Measurements from ENCODE around the gene FGF8.

The FGF8 gene

DNA sequence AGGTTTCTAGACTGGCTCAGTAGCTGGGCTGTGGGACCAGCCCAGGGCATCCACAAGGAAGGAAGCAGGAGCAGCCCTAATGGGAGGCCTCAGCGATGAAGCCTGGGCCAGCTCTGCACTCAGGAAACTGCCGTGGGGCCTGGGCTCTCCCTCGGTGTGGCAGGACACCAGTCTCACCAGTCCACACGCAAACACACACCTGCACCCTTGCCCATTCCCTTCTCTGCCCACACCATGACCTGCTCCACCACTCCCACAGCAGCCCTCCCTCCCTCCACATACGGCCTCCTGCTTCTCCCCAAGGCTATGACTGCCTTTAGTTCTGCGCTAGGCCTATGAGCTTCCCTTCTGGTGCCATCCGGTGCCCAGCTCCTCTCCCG, 7.1 kb downstream of the FGF8 start:
- no peak for DNase-seq (ENCODE audit: low read depth)

DNA sequence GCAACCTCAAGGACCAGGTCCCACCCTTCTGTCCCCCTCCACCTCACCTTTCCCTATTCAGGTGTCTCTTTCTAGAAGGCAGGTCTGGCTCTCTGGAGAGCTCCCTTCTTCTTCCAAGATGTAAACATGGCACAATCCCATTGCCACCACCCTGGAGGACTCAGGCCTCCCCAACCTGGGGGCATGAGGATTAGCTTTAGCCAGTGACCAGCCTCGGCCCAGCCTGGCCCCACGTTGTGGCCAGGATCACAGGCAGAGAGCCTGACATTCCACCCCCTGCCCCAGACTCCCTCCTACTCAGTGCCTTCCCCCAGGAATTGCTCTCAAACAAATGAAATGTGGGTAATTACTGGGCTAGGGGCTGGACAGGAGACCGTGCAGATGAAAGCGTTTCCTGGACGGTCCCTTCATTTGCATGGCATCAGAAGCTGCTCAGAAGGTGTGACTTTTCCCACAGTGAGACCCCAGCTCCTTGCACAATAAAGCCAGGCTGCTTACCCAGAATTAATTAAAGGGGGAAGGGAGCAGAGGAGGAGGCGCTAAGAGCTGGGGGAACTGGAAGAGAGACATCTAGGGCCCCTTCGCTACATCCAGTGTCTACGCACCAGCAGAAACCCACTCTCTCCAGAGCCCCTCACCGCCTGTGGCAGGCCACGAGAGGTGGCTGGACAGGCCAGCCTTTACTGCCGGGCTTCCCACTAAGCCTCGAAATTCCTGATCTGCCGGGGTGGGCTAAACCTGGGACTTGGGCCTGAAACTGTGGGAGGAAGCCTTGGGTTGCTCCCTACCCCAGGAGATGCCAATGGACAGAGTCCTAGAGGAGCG, 7.7 kb downstream of the FGF8 start:
- no peak for DNase-seq (ENCODE audit: low read depth)

DNA sequence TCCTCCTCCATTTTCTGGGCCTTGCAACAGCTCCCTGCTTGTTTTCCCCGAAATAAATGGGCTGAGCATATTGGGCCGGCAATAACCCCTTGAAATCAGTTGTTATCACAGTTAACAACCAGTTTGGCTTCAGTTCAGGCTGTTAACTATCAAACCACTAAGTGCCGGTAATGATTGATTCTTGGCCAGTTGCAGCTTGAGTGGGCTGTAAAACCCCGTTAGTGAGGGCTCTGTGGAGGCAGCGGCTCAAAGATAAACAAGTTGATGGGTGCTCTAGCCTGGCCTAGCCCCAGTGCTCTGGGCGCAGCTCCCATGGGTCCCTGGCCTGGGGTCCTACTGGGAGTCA, 8.3 kb downstream of the FGF8 start:
- no peak for DNase-seq (ENCODE audit: low read depth)

DNA sequence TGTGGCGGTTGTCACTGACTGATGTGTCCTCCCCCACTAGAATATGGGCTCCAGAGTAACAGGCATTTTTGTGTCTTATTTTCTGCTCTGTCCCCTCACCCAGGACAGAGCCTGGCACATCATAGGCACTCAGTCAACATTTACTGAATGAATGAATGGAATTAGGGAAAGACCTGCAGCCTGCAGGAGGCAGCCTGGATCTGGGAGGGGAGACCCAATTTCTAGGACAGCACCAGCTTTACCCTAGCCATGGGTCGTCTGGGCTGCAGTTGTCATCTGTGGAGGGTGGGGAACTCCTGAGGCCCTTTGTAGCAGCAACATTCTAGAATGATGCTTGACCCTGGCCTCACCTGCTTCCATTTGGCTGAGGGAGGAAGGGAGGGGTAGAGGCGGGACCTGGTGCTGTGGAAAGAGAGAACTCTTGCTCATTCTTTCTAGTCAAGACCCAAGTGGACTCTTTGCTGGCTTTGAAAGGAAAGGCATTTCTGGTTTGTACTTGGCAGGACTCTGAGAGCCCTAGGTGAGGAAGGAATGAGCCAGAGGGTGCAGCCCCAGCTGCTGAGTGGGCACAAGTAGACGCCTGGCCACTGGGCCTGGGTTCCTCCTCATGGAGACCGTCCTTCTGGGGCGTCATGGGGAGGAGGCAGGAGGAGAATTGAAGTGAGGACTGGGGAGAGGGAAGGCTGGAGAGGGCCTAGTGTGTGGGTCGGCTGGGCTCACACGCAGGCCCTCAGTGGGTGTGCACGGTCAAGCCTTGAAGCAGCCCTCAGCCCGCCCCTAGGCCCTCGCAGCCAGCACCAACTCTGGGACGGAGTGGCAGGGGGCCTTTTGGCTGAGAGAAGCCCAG, 8.9 kb downstream of the FGF8 start:
- DNase-seq (ENCODE audit: low read depth) = no peak

DNA sequence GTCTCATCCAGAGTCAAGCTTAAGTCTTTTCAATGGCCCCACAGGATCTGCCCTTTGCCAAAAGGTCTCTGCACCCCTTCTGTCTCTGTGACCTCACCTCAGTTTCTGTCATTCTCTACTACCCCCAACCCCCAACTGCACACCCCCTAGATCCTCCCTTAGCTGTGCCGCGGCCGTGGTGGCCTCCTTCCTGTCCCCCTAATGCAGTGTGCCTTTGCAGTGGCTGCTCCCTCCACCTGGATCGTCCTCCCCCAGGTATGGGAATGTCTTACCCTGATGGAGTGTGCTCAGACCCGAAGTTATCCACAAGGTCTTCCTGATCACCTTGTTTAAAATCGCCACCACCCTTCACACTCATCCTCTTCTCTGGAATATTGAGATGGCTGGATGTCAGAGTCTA, 9.6 kb downstream of the FGF8 start:
- DNase-seq (ENCODE audit: low read depth) = no peak

DNA sequence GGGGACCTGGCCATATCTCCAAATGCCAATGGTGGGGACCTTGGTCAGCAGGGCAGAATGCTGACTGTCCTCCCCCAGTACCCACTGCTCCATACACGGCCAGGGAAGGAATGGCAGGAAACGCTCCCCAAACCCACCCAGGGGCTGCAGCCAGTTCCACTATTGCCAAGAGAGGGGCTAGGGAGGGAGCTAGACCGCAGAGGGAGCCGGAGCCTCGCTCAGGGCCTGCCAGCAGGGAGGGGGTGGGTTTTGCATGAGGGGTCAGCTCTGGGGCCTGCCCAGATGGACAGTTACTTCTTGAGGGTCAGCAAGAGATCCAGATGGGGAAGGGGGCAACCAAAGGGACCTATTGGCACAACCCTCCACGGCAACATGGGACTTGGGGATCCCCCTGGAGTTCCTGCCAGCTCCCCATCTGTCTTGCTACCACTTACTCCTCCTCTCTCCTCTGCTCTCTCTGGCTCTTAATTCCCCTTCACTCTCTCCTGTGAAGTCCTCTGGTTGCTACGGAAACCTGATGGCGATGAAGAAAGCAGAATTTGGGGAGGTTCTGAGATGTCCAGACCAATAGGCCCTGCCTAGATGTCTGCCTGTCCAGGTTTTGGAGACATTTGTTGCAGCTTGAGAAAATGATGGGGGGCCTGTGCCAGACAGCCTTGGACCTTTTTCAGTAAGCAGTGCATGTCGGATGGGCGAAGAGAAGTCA, 12.6 kb downstream of the FGF8 start:
- no peak for DNase-seq (ENCODE audit: low read depth)

DNA sequence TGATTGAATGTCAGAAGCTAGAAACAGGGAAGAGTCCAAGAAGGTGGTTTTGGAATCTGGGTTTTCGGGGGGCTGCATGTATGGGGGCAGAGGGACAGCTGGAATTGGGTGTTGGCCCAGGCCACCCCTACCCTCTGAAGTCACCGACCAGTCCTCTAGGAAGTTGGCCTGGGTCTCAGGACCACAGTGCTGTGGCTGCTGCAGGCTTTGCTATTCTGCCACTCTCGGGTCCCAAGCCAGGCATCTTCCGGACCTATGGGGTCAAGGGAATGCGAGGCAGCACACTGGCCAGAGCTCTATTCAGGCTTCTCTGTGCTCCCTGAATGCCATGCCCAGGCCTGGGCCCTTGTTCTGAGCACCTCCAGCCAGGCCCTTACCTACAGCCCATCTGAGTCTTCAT, 13.2 kb downstream of the FGF8 start:
- DNase-seq (ENCODE audit: low read depth) = no peak

DNA sequence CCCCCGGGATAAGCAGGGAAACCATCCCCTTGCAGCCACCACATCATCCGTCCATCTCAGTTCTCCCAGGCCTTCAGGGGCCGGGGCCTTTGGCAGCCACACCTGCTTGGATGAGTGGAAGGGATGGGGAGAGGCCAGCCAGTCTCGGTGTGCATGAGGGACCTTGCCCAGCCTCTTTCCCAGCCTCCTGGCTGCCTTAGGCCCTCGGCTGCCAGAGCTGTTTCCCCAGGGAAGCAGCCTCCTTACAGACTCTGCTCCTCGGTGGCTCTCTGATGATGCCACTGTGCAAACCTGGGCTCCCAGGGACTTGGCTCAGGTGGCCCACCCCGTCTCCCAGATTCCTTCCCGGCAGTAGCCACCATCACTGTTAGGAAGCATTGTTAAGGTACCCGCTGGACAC, 14.7 kb downstream of the FGF8 start:
- no peak for DNase-seq (ENCODE audit: low read depth)

DNA sequence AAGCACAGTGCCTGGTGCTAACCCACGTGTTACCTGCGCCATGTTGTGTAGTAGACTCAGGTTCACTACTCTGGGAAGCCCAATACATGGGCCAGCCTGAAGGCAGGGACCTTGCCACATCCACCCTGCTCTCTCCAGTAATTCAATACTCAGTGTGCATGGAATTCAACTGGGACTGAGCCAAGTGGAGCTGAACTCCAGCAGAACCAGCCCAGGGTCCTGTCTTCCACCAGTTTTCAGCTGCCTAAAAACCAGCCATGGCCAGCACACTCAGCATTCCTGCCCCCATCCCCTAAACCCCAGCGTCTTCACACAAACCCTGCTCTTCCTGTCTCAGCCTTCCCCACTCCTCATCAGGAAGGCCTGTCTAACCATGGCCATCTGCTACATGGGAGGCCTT, 15.4 kb downstream of the FGF8 start:
- no peak for DNase-seq (ENCODE audit: low read depth)

DNA sequence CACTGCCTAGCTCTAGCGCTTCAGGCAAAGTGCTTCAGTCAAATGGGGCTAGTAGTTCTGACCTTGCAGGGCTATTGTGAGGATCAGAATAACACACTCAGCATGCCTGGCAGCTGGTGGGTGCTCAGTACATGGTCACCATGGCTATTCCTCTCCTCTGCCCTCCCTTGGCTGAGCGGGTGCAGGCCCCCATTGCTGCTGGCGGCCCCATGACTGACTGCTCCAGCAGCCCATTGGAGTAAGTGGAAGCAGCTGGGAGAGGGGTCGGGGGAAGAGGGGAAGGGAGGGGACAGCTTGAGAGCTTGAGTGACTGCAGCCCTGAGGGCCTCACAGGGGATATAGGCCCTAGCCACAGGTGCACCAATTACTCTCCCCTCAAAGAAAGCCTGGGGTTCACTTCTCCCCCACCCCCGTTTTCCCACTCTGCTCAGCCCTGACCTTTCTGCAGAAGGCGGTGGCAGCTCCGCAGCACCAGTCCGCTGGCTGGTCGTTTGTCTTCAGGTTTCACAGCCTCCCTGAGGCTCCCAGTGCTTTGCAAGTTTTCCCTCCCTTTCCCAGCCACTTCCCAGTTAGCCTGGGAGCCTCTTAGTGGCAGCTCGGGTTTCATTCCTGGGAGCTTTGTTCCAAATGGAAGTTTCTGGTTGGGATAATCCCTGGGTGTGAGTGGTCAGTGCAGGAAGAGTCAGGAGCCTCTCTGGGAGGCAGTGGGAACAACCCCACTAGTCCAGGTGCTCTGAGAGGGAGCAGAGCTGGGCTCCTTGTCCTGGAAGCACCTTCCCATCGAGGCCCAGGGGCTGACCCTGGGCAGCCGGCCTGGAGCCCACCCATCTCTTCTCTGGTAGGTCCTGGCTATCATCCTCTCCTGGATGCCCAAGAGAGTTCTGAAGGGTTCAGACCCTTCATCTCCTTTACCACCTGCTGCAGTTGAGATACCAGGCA, 16.3 kb downstream of the FGF8 start:
- no peak for DNase-seq (ENCODE audit: low read depth)

DNA sequence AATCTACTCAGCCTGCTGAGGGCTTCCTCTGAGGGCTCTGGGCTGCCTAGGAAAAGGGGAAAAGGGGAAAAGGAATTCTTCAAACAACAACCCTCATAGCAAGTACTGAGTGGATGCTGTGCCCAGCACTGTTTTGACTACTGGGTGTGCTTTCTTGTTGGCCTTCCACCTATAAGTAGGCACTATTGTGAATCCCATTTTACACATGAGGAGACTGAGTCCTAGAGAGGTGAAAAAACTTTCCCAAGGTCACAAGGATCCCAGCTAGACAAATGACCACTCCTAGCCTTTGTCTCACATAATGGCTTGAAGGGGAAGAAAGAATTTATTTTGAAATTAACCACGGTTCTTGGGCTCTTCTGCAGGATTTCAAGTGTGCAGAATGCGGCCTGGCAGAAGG, 17.1 kb downstream of the FGF8 start:
- DNase-seq (ENCODE audit: low read depth) = no peak

DNA sequence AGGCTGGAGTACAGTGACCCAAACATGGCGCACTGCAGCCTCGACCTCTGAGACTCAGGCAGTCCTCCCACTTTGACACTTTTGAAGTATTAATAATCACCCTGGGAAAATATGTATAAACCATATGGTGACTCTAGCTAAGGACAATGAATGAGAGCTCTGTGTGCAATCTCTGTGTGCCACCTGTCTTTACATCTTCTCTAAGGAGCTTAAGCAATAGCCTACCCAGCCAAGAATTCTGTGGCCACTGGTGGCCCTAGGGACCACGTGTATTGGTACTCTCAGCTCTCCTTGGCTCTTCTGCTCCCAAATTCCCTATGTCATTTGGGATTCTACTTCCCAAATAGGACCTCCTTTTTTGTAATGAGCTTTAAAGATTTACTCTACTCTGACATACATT, 23.7 kb downstream of the FGF8 start:
- DNase-seq (ENCODE audit: low read depth) = no peak

DNA sequence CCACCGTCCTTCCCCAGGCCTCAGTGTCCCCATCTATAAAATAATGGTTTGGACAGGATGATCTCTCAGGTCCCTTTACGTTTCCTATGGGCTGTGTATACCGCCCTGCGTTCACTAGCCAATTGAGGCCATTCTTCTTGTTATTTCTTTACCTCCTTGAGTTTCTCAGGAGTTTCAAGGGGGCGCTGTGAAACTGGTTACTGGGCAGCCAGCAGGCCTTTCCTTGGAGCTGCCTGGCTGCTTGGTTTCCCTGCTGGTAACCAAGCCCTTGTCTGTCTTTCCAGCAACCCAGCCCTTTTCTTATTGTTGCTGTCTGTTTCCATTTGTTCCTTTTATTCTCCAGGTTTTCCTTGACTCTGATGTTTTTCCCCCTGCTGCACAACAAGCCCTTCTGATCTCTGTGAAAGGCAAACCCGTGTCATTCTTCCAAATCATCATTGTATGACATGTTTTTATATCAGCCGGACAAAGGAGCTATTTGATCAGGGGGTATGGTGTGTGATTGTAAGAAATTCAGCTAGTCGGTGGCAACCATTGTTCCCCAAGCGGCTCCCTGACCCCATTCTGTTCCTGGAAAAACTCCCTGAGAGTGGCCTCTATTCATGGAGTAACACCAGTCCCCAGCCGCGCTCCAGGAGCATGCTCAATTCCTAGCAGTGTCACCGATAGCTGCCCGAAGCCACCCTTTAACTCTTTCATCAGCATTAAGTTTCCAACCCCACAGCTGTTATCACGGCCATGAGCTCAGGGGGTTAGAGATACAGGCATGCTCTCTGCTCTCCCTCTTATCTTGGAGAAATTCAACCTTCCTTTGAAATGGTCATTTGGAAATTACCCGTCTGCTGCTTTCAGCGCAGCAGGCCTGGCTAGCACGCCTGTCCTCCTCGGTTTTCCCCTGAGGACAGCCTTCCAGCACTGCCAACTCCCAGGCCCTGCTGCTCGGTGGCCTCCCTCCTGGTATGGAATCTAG, 26.6 kb downstream of the FGF8 start:
- no peak for DNase-seq (ENCODE audit: low read depth)

DNA sequence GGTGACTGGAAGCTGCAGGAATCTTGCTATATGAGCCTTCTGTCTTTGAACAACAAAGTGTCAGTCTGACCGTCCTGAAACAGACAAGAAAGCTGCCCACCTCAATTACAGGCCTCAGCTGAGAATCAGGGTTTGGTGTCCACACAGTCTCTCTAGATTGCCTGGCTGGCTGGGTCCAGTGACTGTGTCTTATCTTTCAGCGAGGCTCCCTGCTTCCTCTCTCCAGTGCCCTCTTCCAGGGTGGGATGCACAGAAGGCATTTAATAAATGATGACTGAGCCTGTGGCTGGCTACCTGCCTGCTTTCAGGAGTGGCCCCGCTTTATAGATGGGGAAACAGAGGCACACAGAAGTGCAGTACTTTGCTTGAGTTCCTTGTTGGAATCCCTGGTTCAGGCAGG, 27.4 kb downstream of the FGF8 start:
- no peak for DNase-seq (ENCODE audit: low read depth)

DNA sequence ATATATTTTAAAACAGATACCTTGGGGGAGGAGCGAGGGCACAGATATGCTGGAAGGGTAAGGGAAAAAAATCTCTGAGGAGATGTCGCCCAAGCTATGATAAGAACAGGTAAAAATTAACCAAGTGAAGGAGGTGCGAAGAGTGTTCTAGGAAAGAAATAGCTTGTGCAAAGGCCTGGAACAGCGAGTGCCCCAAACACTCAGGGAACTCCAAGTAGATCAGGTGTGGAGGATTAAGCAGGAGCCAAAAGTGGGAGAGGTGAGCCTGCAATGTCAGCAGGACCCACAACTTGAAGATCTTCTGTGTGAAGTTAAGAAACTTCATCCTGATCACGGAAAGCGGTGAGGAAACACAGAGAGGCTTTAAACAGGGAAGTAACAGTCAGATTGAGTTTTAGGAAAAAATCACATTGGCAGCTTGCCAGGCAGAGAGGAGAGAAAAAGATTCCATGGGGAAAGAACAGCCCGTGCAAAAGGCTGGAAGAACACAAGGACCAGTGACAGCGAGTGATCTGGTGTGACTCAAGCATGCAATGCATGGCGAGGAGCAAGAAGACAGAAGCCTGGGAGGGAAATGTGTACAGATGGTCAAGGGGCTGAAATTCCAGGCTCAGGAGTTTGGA, 30.7 kb downstream of the FGF8 start:
- DNase-seq (ENCODE audit: low read depth) = no peak

DNA sequence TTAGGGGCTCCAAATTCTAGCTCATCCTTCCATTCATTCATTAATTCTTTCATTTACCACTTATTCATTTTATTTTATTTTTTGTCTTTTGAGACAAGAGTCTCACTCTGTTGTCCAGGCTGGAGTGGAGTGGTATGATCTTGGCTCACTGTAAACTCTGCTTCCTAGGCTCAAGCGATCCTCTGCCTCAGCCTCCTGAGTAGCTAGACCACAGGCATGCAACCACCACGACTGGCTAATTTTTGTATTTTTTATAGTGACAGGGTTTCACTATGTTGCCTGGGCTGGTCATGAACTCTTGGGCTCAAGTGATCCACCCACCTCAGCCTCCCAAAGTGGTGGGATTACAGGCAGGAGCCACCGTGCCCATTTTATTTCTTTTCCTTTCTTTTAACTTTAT, 31.6 kb downstream of the FGF8 start:
- DNase-seq (ENCODE audit: low read depth) = no peak

DNA sequence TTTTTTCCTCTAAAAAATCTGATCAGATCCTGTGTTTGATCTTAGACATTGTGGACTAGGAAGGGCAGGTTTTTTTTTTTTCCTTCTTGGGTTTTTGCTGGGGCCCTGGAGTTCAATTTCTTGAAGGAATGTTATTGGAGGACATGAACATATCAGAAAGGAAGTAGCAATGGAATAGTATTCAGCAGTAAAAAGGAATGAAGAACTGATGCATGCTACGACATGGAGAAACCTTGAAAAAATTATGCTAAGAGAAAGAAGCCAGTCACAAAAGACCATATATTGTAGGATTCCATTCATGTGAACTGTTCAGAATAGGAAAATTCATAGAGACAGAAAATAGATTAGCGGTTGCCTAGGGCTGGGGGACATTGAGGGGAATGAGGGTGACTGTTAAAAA, 34.0 kb downstream of the FGF8 start:
- no peak for DNase-seq (ENCODE audit: low read depth)

DNA sequence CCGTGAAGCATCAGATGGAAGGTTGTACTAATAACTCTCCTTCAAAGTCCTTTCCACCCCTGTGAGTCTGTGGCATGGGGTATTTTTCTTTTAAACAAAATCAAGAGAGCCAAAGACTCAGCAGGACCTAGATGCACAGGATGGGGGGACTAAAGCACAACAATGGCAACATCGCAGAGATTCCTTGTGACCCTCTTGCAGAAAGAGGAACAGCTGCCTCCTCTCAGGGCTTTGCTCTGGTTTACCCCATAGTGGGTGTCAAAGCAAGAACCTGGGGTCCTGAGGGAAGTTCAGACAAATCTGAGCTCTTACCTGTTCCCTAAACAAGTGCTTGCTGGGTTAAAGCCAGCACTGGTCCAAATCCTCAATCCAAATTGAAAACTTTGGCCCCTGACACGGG, 39.2 kb downstream of the FGF8 start:
- no peak for DNase-seq (ENCODE audit: low read depth)

DNA sequence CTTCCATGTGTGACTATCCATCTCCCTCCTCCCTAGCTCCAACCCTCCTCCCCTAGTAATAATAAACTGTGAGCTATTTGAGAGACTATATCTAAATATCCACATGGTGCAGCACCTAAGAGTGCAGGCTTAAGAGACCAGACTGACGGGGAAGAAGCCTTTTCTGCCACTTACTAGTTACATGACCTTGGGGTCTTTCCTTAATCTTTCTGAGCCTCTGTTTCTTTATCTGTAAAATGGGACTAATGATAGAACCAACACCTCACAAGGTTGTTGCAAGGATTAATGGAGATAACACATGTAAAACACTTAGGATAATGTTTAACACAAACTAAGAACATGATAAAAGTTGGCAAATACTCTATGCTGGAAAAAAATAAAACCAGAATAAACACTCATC, 43.8 kb downstream of the FGF8 start:
- DNase-seq (ENCODE audit: low read depth) = no peak

DNA sequence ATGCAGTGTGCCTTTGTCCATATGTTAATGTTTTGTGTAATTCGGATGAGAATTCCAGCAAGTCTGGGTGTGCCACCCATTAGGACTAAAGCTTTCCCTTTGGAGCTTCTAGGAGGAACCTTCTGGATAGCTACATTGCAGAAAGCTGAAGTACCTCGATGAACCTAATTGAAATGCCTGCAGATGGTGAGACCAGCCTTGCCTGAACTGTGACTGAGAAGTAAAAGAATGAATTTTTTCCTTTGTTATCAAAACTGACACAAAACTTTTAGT, 49.9 kb downstream of the FGF8 start:
- no peak for DNase-seq (ENCODE audit: low read depth)

Data from HS-5 (cell line).